ENCODE data around the gene NFKBIZ.
A peak's percentile ranks its signal among the peaks of the same experiment; 100 is the strongest.

NFKBIZ gene

GRCh38 chr3:101848754-101849713, at the start of gene NFKBIZ:
Gene NFKBIZ, plus strand, starts transcription at chr3:101849514. Its CDS starts 115 bp downstream, at chr3:101849629.
- peak; percentile 87 for DNase-seq (ENCODE audit: low read depth)
- peak within 1 kb of the TSS; percentile 91 for H3K4me3 ChIP-seq (ENCODE audit: control insufficient read depth, low read depth, low read length)
- TF ChIP-seq CTCF (conservative IDR thresholded peaks at IDR 0.05; ENCODE audit: control insufficient read depth, insufficient read depth, low read depth, low read length): no peak

GRCh38 chr3:101801174-101801573, 48.1 kb upstream of the NFKBIZ start:
- no peak for TF ChIP-seq CTCF (conservative IDR thresholded peaks at IDR 0.05; ENCODE audit: control insufficient read depth, insufficient read depth, low read depth, low read length)
- no peak for DNase-seq (ENCODE audit: low read depth)
- H3K4me3 ChIP-seq (ENCODE audit: control insufficient read depth, low read depth, low read length): no peak overlapping the region

GRCh38 chr3:101802179-101802578, 47.1 kb upstream of the NFKBIZ start:
- H3K4me3 ChIP-seq (ENCODE audit: control insufficient read depth, low read depth, low read length): no peak overlapping the region
- DNase-seq (ENCODE audit: low read depth): no peak
- TF ChIP-seq CTCF (conservative IDR thresholded peaks at IDR 0.05; ENCODE audit: control insufficient read depth, insufficient read depth, low read depth, low read length): no peak

GRCh38 chr3:101803173-101803782, 46.0 kb upstream of the NFKBIZ start:
- peak; percentile 92 for TF ChIP-seq CTCF (conservative IDR thresholded peaks at IDR 0.05; ENCODE audit: control insufficient read depth, insufficient read depth, low read depth, low read length)
- peak; percentile 82 for DNase-seq (ENCODE audit: low read depth)
- no peak overlapping the region for H3K4me3 ChIP-seq (ENCODE audit: control insufficient read depth, low read depth, low read length)

GRCh38 chr3:101803939-101804338, 45.4 kb upstream of the NFKBIZ start:
- no peak overlapping the region for H3K4me3 ChIP-seq (ENCODE audit: control insufficient read depth, low read depth, low read length)
- DNase-seq (ENCODE audit: low read depth): no peak
- no peak for TF ChIP-seq CTCF (conservative IDR thresholded peaks at IDR 0.05; ENCODE audit: control insufficient read depth, insufficient read depth, low read depth, low read length)

- H3K4me3 ChIP-seq (ENCODE audit: control insufficient read depth, low read depth, low read length): no peak overlapping the region
- no peak for TF ChIP-seq CTCF (conservative IDR thresholded peaks at IDR 0.05; ENCODE audit: control insufficient read depth, insufficient read depth, low read depth, low read length)
- DNase-seq (ENCODE audit: low read depth): peak; percentile 23
Observed at GRCh38 chr3:101806491-101806890, 42.8 kb upstream of the NFKBIZ start.
